GM10266 (cell line): ENCODE data around the gene KLHL29.

Experiments used
- DNase-seq: peaks from one replicate; pipeline ENCODE4 v3.0.0; 2012; ENCODE audit errors: extremely low spot score
- TF ChIP-seq, protein P1 (sequence below): IDR thresholded peaks from 2 replicates; pipeline ENCODE4 v1.5.1; 2012; ENCODE audit warnings: mild to moderate bottlenecking, low read depth; ENCODE audit not compliant: control insufficient read depth, insufficient read depth; ENCODE audit errors: missing control alignments

KLHL29 gene

DNA sequence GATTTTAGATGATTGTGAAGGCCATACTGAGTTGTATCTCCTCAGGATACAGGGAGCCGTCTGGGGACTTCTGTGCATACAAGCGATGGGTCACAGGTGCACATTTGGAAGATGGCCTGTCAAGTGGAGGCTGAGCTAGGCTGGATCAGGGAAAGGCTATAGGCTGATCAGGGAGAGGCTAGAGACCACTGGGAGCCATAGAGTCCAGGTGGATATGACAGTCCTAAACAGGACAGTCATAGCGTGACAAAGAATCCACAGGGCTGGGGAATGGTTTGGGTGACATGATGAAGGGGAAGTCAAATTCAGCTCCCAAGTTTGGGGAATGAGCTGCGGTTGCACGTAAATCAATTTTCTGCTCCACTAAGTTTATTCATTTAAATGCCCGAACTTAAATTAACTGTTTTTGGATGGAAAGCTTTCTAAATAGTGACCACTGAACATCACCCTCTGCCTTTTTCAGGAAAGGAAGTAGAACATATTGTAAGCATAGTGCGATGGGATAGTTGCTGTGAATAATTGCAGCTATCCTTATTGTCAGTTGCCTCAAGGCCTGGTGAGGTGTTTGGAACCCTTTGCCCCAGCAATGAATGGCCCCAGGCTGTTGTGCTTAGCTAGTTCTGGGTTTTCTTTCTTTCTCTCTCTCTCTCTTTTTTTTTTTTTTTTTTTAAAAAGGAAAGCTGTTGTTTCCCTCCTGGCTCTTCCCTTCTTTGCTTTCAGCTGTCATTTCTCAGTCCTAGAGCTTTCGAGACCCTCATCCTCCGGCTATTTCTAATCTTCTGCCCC is 50.5 kb downstream of the KLHL29 start:
- DNase-seq, result no peak
- TF ChIP-seq, protein P1, sequence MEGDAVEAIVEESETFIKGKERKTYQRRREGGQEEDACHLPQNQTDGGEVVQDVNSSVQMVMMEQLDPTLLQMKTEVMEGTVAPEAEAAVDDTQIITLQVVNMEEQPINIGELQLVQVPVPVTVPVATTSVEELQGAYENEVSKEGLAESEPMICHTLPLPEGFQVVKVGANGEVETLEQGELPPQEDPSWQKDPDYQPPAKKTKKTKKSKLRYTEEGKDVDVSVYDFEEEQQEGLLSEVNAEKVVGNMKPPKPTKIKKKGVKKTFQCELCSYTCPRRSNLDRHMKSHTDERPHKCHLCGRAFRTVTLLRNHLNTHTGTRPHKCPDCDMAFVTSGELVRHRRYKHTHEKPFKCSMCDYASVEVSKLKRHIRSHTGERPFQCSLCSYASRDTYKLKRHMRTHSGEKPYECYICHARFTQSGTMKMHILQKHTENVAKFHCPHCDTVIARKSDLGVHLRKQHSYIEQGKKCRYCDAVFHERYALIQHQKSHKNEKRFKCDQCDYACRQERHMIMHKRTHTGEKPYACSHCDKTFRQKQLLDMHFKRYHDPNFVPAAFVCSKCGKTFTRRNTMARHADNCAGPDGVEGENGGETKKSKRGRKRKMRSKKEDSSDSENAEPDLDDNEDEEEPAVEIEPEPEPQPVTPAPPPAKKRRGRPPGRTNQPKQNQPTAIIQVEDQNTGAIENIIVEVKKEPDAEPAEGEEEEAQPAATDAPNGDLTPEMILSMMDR, result no peak

DNA sequence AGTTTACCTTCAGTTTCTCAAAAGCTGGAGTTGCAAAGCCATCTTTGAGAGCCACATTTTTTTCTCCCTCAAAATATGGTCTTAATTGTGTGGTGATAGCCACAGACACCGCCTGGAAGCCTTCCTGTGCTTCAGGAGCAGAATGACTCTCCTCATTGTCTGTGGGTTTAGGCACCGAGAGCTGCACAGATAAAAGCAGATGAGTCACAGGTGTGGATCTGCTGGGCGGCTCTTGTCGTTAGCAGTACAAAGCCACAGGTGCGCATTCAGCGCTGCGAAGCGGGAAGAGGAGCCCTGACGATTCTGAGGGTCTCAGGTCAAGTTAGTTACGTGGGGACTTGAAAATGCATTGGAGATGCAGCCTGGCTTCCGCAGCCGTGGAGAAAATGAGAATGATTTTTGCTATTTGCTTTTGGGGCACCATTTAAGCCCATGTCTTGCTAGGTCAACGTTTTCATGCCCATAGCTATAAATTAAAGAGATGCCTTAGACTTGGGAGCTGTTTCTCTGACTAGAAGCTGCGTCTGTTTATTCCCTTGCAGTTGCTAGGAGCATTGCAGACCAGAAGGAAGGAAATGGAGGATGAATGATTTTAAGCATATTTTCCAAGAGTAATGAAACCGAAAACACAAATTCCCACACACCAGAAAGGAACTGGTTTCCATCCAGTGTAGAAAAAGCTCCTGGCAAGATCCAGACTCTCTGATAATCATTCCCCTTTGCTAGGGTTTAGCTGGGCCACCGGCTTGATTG is 51.5 kb downstream of the KLHL29 start:
- no peak for DNase-seq
- TF ChIP-seq, protein P1, result no peak

DNA sequence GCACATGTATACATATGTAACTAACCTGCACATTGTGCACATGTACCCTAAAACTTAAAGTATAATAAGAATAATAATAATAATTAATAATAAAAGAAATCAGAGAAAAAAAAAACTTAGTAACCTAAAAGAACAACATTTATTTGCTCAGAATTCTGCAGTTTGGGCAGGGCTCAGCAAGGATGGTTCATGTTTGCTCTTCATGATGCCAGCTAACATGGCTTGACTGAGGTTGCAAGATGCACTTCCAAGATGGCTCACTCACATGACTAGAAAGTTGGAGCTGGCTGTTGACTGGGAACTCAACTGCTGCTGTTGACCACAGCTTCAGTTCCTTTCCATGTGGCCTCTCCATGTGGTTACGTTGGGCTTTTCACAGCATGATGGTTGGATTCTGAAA is 56.4 kb downstream of the KLHL29 start:
- TF ChIP-seq, protein P1, result no peak
- DNase-seq, result no peak

DNA sequence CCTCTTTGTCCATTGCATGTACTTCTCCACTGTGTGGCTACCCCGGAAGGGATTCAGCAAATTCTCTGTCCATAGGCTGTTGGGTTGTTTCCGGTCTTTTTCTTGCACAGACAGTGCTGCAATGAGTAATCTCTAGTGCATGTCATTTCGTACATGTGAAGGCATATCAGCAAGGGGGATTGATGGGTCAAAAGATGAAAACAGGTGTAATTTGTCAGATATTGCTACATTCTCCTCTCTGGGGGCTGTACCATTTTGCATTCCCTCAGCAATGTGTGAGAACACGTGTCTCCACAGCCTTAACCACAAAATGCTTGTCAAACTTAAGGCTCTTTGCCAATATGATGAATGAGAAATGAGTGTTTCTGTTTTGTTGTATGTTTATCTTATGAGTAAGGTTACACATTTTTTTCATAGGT is 60.5 kb downstream of the KLHL29 start:
- TF ChIP-seq, protein P1, result no peak
- no peak for DNase-seq

DNA sequence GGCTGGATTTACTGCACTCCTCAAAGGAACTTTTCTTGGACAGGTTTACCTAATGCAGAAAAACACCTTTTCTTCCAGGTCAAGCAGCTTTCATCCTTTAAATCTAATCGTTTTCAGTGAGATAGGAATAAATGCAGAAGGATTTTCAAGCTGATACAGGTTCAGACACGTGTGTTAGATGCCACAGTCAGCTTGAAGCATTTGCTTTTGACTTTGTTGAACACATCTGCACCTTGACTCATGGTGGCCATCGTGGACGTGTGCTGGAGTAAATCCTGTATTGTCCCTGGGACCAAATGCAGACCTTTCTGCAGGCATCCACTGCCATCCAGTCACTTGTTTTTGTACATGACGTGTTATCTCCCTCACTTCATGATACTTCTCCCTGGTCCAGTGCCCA is 61.9 kb downstream of the KLHL29 start:
- TF ChIP-seq, protein P1, result no peak
- no peak for DNase-seq

- no peak for DNase-seq
These were observed 62.4 kb downstream of the KLHL29 start for GRCh38 chr2:23447405-23447804.

More at GRCh38 chr2:23447405-23447804, 62.4 kb downstream of the KLHL29 start:
- TF ChIP-seq, protein P1, result no peak
